GM12864 (cell line): ENCODE results near the gene TPTE.
"Not testable (repeated sequence)": the region's sequence is repeated elsewhere in the genome, so short reads cannot be mapped to it uniquely, and the experiment has no call there.

Experiments
- DNase-seq: peaks from one replicate; pipeline ENCODE4 v3.0.0-alpha.2; 2011; ENCODE audit warnings: low read depth
- H3K4me3 ChIP-seq: 2 replicates; pipeline ENCODE4 v1.5.1; 2011; ENCODE audit warnings: mild to moderate bottlenecking, low read depth, low read length, control low read depth
- CTCF ChIP-seq: IDR thresholded peaks from 2 replicates; pipeline ENCODE4 v1.5.1; 2011; ENCODE audit warnings: low read depth, mild to moderate bottlenecking, moderate library complexity, low read length, control low read depth, inconsistent platforms; ENCODE audit errors: missing control alignments

The TPTE gene

GRCh38 chr21:10521091-10521598, at the start of gene TPTE:
TSS of gene TPTE (plus strand) at chr21:10521583. CDS start at chr21:10538724, 17,141 bp downstream.
- TF ChIP-seq CTCF, result no peak
- H3K4me3 ChIP-seq, result no peak within 1 kb of the TSS
- DNase-seq, result no peak

GRCh38 chr21:10471999-10472398, 49.4 kb upstream of the TPTE start:
- not testable (repeated sequence) for DNase-seq, H3K4me3 ChIP-seq

GRCh38 chr21:10477794-10478193, 43.6 kb upstream of the TPTE start:
- H3K4me3 ChIP-seq, DNase-seq: not testable (repeated sequence)

- H3K4me3 ChIP-seq, DNase-seq: not testable (repeated sequence)
These were observed 41.5 kb upstream of the TPTE start for GRCh38 chr21:10479875-10480274.

- not testable (repeated sequence) for H3K4me3 ChIP-seq, DNase-seq
These were observed 36.5 kb upstream of the TPTE start for GRCh38 chr21:10484864-10485263.

GRCh38 chr21:10490453-10490852, 30.9 kb upstream of the TPTE start:
- DNase-seq, H3K4me3 ChIP-seq: not testable (repeated sequence)

- H3K4me3 ChIP-seq, result no peak overlapping the region
- TF ChIP-seq CTCF, result no peak
- DNase-seq, result no peak
These were observed 10.3 kb upstream of the TPTE start for GRCh38 chr21:10511116-10511515.

GRCh38 chr21:10516889-10517288, 4.5 kb upstream of the TPTE start:
- not testable (repeated sequence) for H3K4me3 ChIP-seq, DNase-seq

- not testable (repeated sequence) for DNase-seq, H3K4me3 ChIP-seq
These were observed 3.5 kb upstream of the TPTE start for GRCh38 chr21:10517904-10518303.

- not testable (repeated sequence) for DNase-seq, H3K4me3 ChIP-seq
These were observed 585 bp downstream of the TPTE start for GRCh38 chr21:10521835-10522500.

- no peak overlapping the region for H3K4me3 ChIP-seq
- TF ChIP-seq CTCF, result no peak
- DNase-seq, result no peak
These were observed 18.6 kb downstream of the TPTE start for GRCh38 chr21:10539956-10540355.

GRCh38 chr21:10544376-10544775, 23.0 kb downstream of the TPTE start:
- H3K4me3 ChIP-seq, DNase-seq: not testable (repeated sequence)

- H3K4me3 ChIP-seq, DNase-seq: not testable (repeated sequence)
These were observed 26.5 kb downstream of the TPTE start for GRCh38 chr21:10547868-10548267.

GRCh38 chr21:10548331-10548954, 27.1 kb downstream of the TPTE start:
- H3K4me3 ChIP-seq, DNase-seq: not testable (repeated sequence)

GRCh38 chr21:10570803-10571202, 49.4 kb downstream of the TPTE start:
- H3K4me3 ChIP-seq, DNase-seq: not testable (repeated sequence)
